Skeletal muscle satellite cell (primary cell): ENCODE measurements around the gene LCN2.
"Not testable (repeated sequence)": the region's sequence is repeated elsewhere in the genome, so short reads cannot be mapped to it uniquely, and the experiment has no call there.

Source experiments
- H3K27me3 ChIP-seq: 2 replicates; pipeline ENCODE4 v1.7.0; 2013; ENCODE audit warnings: low read length; ENCODE audit not compliant: control insufficient read depth, insufficient read depth
- H3K36me3 ChIP-seq: 2 replicates; pipeline ENCODE4 v1.7.0; 2013; ENCODE audit warnings: mild to moderate bottlenecking, control low read depth, low read length; ENCODE audit not compliant: insufficient read depth
- H3K4me1 ChIP-seq: 2 replicates; pipeline ENCODE4 v1.7.0; 2013; ENCODE audit warnings: low read length; ENCODE audit not compliant: control insufficient read depth, insufficient read depth
- H3K4me2 ChIP-seq: 2 replicates; pipeline ENCODE4 v1.7.0; 2013; ENCODE audit warnings: mild to moderate bottlenecking, low read length
- H3K4me3 ChIP-seq: 2 replicates; pipeline ENCODE4 v1.7.0; 2013; ENCODE audit warnings: low read length
- H3K9ac ChIP-seq: 2 replicates; pipeline ENCODE4 v1.7.0; 2013; ENCODE audit warnings: mild to moderate bottlenecking, low read depth, low read length, moderate library complexity
- H3K9me3 ChIP-seq: replicated peaks from 2 replicates; pipeline ENCODE4 v1.7.0; 2013; ENCODE audit warnings: mild to moderate bottlenecking, control low read depth, low read length

Gene LCN2

GRCh38 chr9:128106940-128107467 is 42.2 kb upstream of the LCN2 start:
- peaks cover 18% of the 10 kb centered on the region for H3K4me1 ChIP-seq
- no peaks in the 10 kb centered on the region for H3K9me3 ChIP-seq
- peaks cover 55% of the 10 kb centered on the region for H3K36me3 ChIP-seq
- H3K4me2 ChIP-seq: no peak overlapping the region
- H3K27me3 ChIP-seq: no peaks in the 10 kb centered on the region
- H3K9ac ChIP-seq: no peak overlapping the region
- H3K4me3 ChIP-seq: no peak overlapping the region

- H3K36me3 ChIP-seq: peaks cover 49% of the 10 kb centered on the region
These were observed 41.6 kb upstream of the LCN2 start for GRCh38 chr9:128107468-128108268.

GRCh38 chr9:128108269-128109049 is 40.8 kb upstream of the LCN2 start:
- Histone ChIP-seq H3K4me3 (no peak overlapping the region), H3K9me3 (no peaks in the 10 kb centered on the region), H3K36me3 (peaks cover 41% of the 10 kb centered on the region), H3K9ac (no peak overlapping the region), H3K4me2 (no peak overlapping the region), H3K27me3 (no peaks in the 10 kb centered on the region), H3K4me1 (peaks cover 11% of the 10 kb centered on the region)

More at GRCh38 chr9:128107468-128108268, 41.6 kb upstream of the LCN2 start:
- Histone ChIP-seq H3K9ac (no peak overlapping the region), H3K27me3 (no peaks in the 10 kb centered on the region), H3K4me1 (peaks cover 17% of the 10 kb centered on the region), H3K4me3 (no peak overlapping the region), H3K4me2 (no peak overlapping the region), H3K9me3 (no peaks in the 10 kb centered on the region)

- H3K9ac ChIP-seq: no peak overlapping the region
- H3K4me3 ChIP-seq: no peak overlapping the region
- H3K36me3 ChIP-seq: peaks cover 33% of the 10 kb centered on the region
- peaks cover 4% of the 10 kb centered on the region for H3K4me1 ChIP-seq
- H3K4me2 ChIP-seq: no peak overlapping the region
- no peaks in the 10 kb centered on the region for H3K9me3 ChIP-seq
- no peaks in the 10 kb centered on the region for H3K27me3 ChIP-seq
These were observed 40.1 kb upstream of the LCN2 start for GRCh38 chr9:128109050-128109709.

- not testable (repeated sequence) for H3K4me1 ChIP-seq, H3K27me3 ChIP-seq, H3K9ac ChIP-seq, H3K9me3 ChIP-seq, H3K4me2 ChIP-seq, H3K4me3 ChIP-seq
- H3K36me3 ChIP-seq: peaks cover 16% of the 10 kb centered on the region
These were observed 37.5 kb upstream of the LCN2 start for GRCh38 chr9:128111726-128112125.

- Histone ChIP-seq H3K36me3 (no peaks in the 10 kb centered on the region), H3K4me1 (no peaks in the 10 kb centered on the region), H3K27me3 (no peaks in the 10 kb centered on the region), H3K9me3 (no peaks in the 10 kb centered on the region), H3K9ac (no peak overlapping the region), H3K4me2 (no peak overlapping the region), H3K4me3 (no peak overlapping the region)
These were observed 35.5 kb upstream of the LCN2 start for GRCh38 chr9:128113526-128114325.

- H3K27me3 ChIP-seq: no peaks in the 10 kb centered on the region
- H3K4me1 ChIP-seq: no peaks in the 10 kb centered on the region
- H3K9me3 ChIP-seq: no peaks in the 10 kb centered on the region
- no peaks in the 10 kb centered on the region for H3K36me3 ChIP-seq
- no peak overlapping the region for H3K4me3 ChIP-seq
- no peak overlapping the region for H3K4me2 ChIP-seq
- no peak overlapping the region for H3K9ac ChIP-seq
These were observed 34.7 kb upstream of the LCN2 start for GRCh38 chr9:128114326-128115186.

GRCh38 chr9:128115187-128116103 is 33.8 kb upstream of the LCN2 start:
- Histone ChIP-seq H3K36me3 (no peaks in the 10 kb centered on the region), H3K27me3 (no peaks in the 10 kb centered on the region), H3K4me1 (no peaks in the 10 kb centered on the region), H3K4me2 (no peak overlapping the region), H3K9ac (no peak overlapping the region), H3K4me3 (no peak overlapping the region), H3K9me3 (no peaks in the 10 kb centered on the region)

- no peak overlapping the region for H3K9ac ChIP-seq
- H3K4me1 ChIP-seq: no peaks in the 10 kb centered on the region
- no peak overlapping the region for H3K4me3 ChIP-seq
- no peak overlapping the region for H3K4me2 ChIP-seq
- peaks cover 5% of the 10 kb centered on the region for H3K36me3 ChIP-seq
- H3K9me3 ChIP-seq: no peaks in the 10 kb centered on the region
- no peaks in the 10 kb centered on the region for H3K27me3 ChIP-seq
These were observed 32.9 kb upstream of the LCN2 start for GRCh38 chr9:128116104-128117083.
